Measurements from ENCODE around the gene KIAA0930. TPM values are rescaled to one million over a fixed set of nuclear protein-coding genes. Genes with fewer than 3 reads are reported as not detected.
"Not testable (repeated sequence)": the region's sequence is repeated elsewhere in the genome, so short reads cannot be mapped to it uniquely, and the experiment has no call there.

The KIAA0930 gene
- 20.0 and 20.8 TPM in 2 replicates for total RNA-seq

- intact Hi-C loops (cut with micrococcal nuclease), result loop anchor here (1.0 to 10.0 kb wide), 8 partner anchors 28 to 796 kb away; partner anchors contain the start of genes ATXN10, FAM118A, NUP50 and PRR5
Observed at GRCh38 chr22:45240810-45241631, at the start of gene KIAA0930. Gene KIAA0930, minus strand, starts transcription at chr22:45240894. Its CDS starts 191 bp downstream, at chr22:45240703.

GRCh38 chr22:45286854-45287551 is 46.3 kb upstream of the KIAA0930 start:
- intact Hi-C loops (cut with micrococcal nuclease), result no loop called here

DNA sequence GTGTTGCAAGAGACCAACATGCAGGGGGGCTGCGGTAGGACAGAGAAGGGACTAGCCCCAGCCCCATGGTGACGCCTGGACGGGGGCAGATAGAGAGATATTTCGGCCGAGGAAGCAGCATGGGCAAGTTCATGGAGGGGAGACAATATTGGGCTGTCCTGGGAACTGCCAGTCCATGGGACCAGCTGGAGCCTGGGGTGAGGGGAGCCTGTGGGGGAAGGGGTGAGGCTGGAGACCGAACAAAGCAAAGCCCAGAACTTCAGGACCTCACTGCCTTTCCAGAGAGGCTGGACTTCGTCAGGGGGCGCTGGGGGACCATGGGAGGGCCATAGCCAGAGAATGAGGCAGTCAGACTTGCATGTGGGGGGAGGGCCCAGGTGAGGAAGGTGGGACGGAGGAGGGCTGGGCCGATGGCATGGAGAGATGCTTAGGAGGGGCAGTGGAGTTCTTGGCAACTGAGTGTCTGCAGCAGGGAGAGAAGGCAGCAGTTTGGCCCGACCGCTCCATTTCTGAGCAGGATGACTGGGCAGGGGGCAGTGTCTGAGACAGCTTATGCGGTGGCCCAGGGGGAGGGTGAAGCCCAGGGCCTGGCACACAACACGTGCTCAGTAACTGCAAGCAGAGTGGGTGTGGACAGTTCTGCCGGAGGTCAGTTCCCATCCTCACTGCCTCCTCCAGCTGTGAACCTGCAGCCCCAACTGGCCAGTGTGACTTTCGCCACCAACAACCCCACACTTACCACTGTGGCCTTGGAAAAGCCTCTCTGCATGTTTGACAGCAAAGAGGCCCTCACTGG is 44.8 kb upstream of the KIAA0930 start:
- intact Hi-C loops (cut with micrococcal nuclease), result loop anchor here (2.0 kb wide), 1 partner anchor 17 kb away; no protein-coding TSS in a partner anchor

DNA sequence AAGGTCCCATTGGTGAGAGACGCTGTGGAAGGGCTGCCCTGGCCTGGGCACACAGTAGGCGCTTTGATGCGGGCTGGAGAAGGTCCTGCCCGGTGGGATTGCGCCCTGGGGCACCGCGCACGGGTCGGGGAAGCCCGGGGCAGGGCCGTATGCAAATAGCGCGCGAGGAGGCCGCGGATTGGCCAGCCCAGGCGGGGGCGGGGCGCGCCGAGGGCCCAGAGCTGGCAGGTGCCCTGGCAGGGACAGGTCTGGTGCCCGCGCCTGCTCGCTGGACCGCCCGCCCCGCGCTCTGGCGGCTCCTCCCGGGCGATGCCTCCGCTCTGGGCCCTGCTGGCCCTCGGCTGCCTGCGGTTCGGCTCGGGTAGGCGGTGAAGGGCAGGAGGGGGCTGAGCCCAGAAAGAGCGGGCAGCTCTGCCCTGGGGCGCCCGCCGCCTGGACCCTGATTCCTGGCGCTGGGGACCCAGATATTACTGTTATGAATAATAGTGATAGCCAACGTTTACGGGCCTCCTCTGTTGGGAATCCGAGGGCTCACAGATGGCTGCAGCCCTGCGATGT is 44.1 kb upstream of the KIAA0930 start, which contains the start of gene UPK3A:
Gene UPK3A (plus strand): TSS at position 245 of the 558 bp plus-strand sequence. CDS start 65 bp downstream, at position 310.
- intact Hi-C loops (cut with micrococcal nuclease), result loop anchor here (2.0 kb wide), 1 partner anchor 16 kb away; no protein-coding TSS in a partner anchor

DNA sequence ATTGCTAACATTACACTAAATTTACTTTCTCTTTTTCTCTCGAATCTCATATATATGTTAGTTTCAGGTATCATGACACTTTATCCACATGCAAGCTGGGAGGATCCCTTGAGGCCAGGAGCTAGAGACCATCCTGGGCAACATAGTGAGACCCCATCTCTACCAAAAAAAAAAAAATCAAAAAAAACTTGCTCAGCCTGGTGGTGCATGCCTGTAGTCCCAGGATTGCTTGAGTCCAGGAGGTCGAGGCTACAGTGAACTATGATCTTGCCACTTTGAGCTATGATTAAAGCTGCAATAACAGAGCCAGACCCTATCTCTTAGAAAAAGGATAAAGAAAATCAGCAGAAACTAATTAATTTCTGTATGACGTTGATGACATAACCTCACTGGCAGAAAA is 40.3 kb upstream of the KIAA0930 start:
- intact Hi-C loops (cut with micrococcal nuclease), result no loop called here

DNA sequence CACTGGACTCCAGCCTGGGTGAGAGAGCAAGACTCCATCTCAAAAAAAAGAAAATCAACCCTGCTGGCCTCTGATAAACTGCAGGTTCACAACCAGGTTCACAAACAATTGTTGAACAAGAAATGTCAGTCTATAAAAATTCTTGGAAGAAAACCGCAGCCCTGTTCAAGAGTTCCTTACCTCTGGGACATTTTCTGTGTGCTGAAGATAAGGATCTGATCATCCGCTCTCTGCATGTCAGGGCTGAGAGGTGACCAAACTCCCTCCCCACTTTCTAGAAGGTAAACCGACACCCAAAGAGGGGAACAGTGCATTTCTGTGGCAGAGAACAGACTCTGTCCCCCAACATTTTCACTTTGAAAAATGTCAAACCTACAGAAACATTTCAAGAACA is 39.9 kb upstream of the KIAA0930 start:
- intact Hi-C loops (cut with micrococcal nuclease), result no loop called here

GRCh38 chr22:45278125-45278524 is 37.4 kb upstream of the KIAA0930 start:
- intact Hi-C loops (cut with micrococcal nuclease), result no loop called here

DNA sequence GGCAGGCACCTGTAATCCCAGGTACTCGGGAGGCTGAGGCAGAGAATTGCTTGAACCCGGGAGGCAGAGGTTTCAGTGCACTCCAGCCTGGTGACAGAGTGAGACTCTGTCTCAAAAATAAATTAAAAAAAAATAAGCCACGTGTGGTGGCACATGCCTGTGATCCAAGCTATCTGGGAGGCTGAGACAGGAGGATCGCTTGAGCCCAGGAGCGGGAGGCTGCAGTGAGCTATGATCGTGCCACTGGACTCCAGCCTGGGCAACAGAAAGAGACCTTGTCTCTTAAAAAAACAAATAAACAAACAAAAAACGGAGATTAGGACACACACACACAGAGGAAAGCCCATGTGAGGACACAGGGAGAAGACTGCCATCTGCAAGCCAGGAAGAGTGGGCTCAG is 37.0 kb upstream of the KIAA0930 start:
- intact Hi-C loops (cut with micrococcal nuclease), result not testable (repeated sequence)

- intact Hi-C loops (cut with micrococcal nuclease), result no loop called here
Observed at GRCh38 chr22:45276507-45277105, 35.9 kb upstream of the KIAA0930 start.

- intact Hi-C loops (cut with micrococcal nuclease), result no loop called here
Observed at GRCh38 chr22:45273452-45274075, 32.9 kb upstream of the KIAA0930 start.

DNA sequence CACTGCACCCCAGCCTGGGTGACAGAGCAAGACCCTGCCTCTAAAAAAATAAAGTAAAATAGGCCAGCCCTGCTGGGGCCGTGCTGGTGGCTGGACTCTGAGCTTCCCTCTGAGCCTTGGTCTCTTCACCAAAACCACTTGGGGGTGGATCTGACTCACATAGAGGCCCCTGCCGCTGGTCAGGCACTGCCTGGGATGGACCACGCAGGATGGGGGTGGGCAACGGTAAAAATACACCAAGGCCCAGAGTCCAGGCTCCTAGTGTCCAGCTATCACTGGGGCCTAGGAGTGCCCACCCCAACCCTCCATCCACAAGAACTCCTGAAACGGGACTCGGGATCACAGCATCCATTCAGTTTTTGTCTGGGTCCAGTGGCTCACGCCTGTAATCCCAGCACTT is 31.8 kb upstream of the KIAA0930 start:
- intact Hi-C loops (cut with micrococcal nuclease), result no loop called here

GRCh38 chr22:45271667-45272201 is 31.0 kb upstream of the KIAA0930 start:
- intact Hi-C loops (cut with micrococcal nuclease), result no loop called here

DNA sequence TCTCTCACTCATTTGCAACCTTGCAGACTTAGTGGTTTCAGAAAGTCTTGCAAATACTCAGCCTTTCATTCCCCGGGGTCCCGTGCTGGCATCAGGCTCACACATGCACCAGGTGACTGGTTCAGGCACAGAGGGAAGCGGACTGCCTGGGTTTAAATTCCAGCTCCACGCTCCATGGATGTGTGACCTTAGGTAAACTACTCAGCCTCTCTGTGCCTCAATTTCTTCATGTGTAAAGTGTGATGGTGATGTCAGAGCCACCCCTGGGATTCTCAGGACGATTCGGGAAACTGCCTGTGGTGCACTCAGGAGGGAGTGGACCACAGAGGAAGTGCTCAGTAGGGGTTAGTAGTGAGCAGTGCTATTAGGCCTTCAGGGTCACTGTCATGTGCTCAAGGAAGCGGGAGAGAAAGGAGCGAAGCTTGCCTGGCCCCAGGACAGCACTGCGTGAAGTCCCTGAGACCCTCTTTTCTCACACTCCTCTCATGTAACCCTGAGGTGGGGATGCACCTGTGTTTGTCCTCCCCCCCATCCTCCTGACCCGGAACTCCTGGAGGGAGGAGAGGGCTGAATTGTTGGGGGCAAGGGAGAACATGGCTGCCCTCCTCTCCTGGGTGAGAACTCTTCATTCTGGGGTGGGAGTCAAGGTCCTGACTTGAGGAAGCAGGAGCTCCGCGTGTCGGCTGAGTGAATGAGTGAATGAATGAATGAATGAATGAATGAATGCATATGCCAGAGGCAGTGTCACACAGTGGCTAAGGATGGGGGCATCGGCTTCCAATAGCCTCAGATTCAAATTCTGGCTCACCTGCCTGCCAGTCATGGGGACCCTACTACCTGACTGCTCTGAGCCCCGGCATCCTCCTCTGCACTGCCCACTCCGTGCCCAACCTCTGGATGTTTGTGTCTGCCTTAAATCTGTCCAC is 29.7 kb upstream of the KIAA0930 start:
- intact Hi-C loops (cut with micrococcal nuclease), result no loop called here

DNA sequence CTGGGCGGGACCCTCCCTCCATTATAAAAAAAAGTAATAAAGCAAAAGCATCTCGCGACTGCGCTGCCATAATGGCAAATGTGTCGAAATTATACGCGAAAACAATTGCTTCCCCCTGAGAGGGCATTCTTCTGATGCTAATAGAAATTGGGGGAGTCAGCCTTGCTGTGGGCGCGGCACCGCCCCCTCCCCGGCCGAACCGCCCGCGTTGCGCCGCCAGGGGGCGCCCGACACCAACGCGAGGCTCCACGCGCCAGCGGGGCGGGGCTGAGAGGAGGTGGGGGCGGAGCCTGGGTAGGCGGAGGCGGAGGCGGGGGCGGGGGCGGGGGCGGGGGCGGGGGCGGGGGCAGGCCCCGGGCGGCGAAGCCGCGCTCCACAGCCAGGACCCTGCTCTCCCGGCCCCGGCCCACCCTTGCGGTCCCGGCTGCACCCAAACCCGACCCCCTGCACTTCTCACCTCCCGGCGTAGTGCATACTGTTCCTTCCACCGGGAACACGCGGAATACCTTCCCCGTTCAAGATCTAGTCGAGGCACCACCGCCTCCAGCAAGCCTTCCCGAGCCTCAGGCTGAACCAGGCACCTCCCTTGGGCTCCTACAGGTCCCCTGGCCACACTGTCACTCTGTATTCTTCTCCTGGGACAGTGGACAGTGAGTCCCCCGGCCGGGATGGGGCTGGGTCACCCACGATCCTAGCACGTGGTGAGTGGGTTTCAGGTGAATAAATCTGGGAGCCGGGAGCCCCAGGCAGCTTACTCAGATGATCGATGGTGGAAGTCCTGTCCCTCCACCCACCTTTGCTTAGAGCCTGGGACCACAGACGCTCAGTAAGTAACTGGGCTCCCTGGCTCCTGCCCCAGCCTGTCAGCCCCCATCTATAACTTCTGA is 28.5 kb upstream of the KIAA0930 start:
- intact Hi-C loops (cut with micrococcal nuclease), result loop anchor here (1.0 to 5.0 kb wide), 8 partner anchors 16 to 284 kb away; partner anchors contain the start of genes FAM118A and UPK3A

- intact Hi-C loops (cut with micrococcal nuclease), result loop anchor here (2.0 to 5.0 kb wide), 2 partner anchors 16 to 74 kb away; partner anchors contain the start of gene UPK3A
Observed at GRCh38 chr22:45268167-45268957, 27.7 kb upstream of the KIAA0930 start.

DNA sequence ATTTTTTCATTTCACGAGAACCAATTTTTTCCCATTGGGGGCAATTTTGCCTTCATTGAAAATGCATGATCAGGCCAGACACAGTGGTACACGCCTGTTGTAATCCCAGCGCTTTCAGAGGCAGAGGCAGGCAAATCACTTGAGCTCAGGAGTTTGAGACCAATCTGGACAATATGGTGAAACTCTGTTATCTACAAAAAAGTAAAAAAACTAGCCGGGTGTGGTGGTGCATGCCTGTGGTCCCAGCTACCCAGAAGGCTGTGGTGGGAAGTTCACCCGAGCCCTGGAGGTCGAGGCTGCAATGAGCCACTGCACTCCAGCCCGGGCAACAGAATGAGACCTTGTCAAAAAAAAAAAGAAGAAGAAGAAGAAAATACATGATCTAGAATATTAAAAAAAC is 24.8 kb upstream of the KIAA0930 start:
- intact Hi-C loops (cut with micrococcal nuclease), result loop anchor here (5.0 kb wide), 1 partner anchor 77 kb away; no protein-coding TSS in a partner anchor

Measured in T-helper 1 cell treated with Interleukin-12 subunit alpha and Interleukin-12 subunit beta and Interleukin-4 antibody, amounts not matched to agents 30 ng/mL and 1 ng/mL, for 36 hours (primary cell).